Stimulated activated CD4-positive, alpha-beta T cell treated with anti-CD3 and anti-CD28 coated beads, Interleukin-4, amount 100 ng/mL, for 24 hours (primary cell): ENCODE measurements around the gene GPT2.

Source experiments
- DNase-seq: peaks from one replicate; pipeline ENCODE4 v3.0.0-alpha.2; 2020

The GPT2 gene

GRCh38 chr16:46883690-46884512 is at the start of gene GPT2:
TSS of gene GPT2 (plus strand) at chr16:46884362. CDS start at chr16:46884716, 354 bp downstream.
- DNase-seq = peak; percentile 82

GRCh38 chr16:46836534-46837530 is 47.3 kb upstream of the GPT2 start:
- no peak for DNase-seq

- DNase-seq = no peak
Observed at GRCh38 chr16:46839986-46840443, 44.1 kb upstream of the GPT2 start.

- DNase-seq = no peak
Observed at GRCh38 chr16:46842192-46842895, 41.8 kb upstream of the GPT2 start.

GRCh38 chr16:46843898-46844642 is 40.1 kb upstream of the GPT2 start:
- DNase-seq = no peak

- DNase-seq = no peak
Observed at GRCh38 chr16:46844771-46845170, 39.4 kb upstream of the GPT2 start.

GRCh38 chr16:46845952-46846351 is 38.2 kb upstream of the GPT2 start:
- no peak for DNase-seq

GRCh38 chr16:46848768-46849764 is 35.1 kb upstream of the GPT2 start:
- no peak for DNase-seq

- DNase-seq = no peak
Observed at GRCh38 chr16:46850619-46851555, 33.3 kb upstream of the GPT2 start.

- no peak for DNase-seq
Observed at GRCh38 chr16:46852130-46852529, 32.0 kb upstream of the GPT2 start.

- DNase-seq = peak; percentile 66
Observed at GRCh38 chr16:46853713-46854443, 30.3 kb upstream of the GPT2 start.

GRCh38 chr16:46854846-46855245 is 29.3 kb upstream of the GPT2 start:
- no peak for DNase-seq

- DNase-seq = no peak
Observed at GRCh38 chr16:46855389-46855788, 28.8 kb upstream of the GPT2 start.

- DNase-seq = no peak
Observed at GRCh38 chr16:46857368-46857945, 26.7 kb upstream of the GPT2 start.

GRCh38 chr16:46858151-46858550 is 26.0 kb upstream of the GPT2 start:
- DNase-seq = no peak

GRCh38 chr16:46859719-46860152 is 24.4 kb upstream of the GPT2 start:
- DNase-seq = peak; percentile 46

- DNase-seq = no peak
Observed at GRCh38 chr16:46862555-46863447, 21.4 kb upstream of the GPT2 start.
